Measurements from ENCODE around the gene CCL25.

- no peak for TF ChIP-seq POLR2A (IDR thresholded peaks at IDR 0.05; ENCODE audit: low read length)
- no peak for TF ChIP-seq GATA1 (IDR thresholded peaks at IDR 0.05; ENCODE audit: low read depth, low read length)
Observed at GRCh38 chr19:8036434-8037099, 16.0 kb upstream of the CCL25 start.

Measured in erythroblast (primary cell).